ENCODE results near the gene AVPI1.

Gene AVPI1

GRCh38 chr10:97713339-97713825, 26.3 kb upstream of the AVPI1 start, which contains the start of gene MARVELD1:
Gene MARVELD1, plus strand, starts transcription at chr10:97713730. Its CDS starts 147 bp downstream, at chr10:97713877.
- peak; percentile 78 to 91 for DNase-seq (ENCODE audit: low read depth in 2 of 2)
- peak within 1 kb of the TSS; percentile 81 to 84 for H3K4me3 ChIP-seq (replicated peaks in 1 of 2; ENCODE audit: low read depth in 2 of 2, low read length in 2 of 2)
- TF ChIP-seq CTCF (IDR thresholded peaks at IDR 0.05; ENCODE audit: low read depth, low read length): no peak

DNA sequence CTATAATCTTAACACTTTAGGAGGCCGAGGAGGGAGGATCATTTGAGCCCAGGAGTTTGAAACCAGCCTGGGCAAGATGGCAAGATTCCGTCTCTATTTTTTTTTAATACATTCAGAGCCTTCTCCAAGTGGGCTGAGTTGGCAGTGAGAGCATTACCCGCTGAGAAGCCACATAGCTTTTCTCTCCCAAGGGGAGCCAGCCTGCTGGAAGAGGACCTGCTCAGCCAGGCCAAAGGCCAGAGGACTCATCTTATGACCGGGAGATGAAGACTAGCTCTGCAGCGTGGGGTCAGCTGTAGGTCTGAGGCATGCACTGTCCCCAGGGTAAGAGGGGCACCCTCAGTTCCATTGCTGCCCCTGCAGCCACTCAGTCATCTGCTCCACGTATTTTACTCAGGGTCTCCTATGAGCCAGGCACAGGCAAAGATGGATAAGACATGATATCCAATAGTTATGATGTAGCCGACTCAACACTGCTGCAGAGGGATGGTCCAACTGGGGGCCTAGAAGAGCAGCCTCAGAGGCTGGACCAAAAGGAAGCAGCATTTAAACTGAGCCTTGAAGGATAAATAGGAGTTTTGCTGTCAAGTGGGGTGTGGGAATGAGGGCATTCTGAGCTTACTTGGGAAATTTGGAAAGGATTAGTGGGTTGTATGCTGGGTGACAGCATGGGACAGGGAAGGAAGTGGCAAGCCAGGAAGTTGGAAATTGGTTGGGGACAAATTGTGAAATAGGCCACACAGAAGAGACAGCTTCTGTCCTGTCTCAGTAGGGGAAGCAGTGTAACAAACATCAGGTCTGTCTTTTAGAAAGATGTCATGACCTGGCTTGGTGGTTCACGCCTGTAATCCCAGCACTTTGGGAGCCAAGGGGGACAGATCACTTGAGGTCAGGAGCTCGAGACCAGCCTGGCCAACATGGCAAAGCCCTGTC, 24.9 kb upstream of the AVPI1 start:
- H3K4me3 ChIP-seq (replicated peaks in 1 of 2; ENCODE audit: low read depth in 2 of 2, low read length in 2 of 2): no peak overlapping the region
- TF ChIP-seq CTCF (IDR thresholded peaks at IDR 0.05; ENCODE audit: low read depth, low read length): no peak
- DNase-seq (ENCODE audit: low read depth in 2 of 2): no peak

- peak; percentile 88 to 92 for DNase-seq (ENCODE audit: low read depth in 2 of 2)
- no peak overlapping the region for H3K4me3 ChIP-seq (replicated peaks in 1 of 2; ENCODE audit: low read depth in 2 of 2, low read length in 2 of 2)
- peak; percentile 76 for TF ChIP-seq CTCF (IDR thresholded peaks at IDR 0.05; ENCODE audit: low read depth, low read length)
Observed at GRCh38 chr10:97708976-97709946, 22.2 kb upstream of the AVPI1 start.

- no peak for TF ChIP-seq CTCF (IDR thresholded peaks at IDR 0.05; ENCODE audit: low read depth, low read length)
- DNase-seq (ENCODE audit: low read depth in 2 of 2): no peak
- H3K4me3 ChIP-seq (replicated peaks in 1 of 2; ENCODE audit: low read depth in 2 of 2, low read length in 2 of 2): no peak overlapping the region
Observed at GRCh38 chr10:97708167-97708566, 21.1 kb upstream of the AVPI1 start.

DNA sequence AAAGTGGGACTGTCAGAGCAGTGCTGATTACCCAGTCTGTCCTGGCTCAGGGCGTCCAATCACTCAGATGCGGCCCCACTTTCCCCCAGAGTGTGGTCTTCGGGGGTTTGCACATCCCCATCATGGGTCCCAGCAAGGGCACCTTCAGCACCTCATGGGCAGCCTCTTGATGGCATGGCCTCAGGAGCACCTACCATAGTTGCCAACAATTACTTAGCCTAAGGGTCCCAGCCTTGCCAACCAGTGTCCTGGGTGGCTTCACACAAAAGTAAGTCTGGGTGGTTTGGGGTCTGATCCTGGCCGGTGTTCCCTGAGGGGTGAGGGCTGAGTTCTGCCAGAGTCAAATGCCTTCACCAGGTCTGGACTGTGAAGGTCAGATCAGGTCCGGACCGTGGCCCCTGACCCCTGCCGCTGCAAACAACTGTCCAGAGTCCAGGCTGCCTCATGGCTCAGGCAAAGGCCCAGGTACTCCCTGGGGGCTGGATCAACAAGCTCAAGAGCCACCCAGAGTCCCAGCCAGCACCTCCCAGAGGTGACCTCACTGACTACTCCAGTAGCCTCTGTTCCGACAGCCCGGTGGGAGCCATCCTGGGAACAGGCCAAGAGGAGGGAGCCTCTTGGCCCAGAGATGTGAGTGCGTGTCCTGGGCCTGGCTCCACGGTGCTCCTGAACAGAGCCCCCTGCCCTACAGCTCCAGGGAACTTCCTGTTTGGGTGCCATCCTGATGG, 20.3 kb upstream of the AVPI1 start:
- no peak for DNase-seq (ENCODE audit: low read depth in 2 of 2)

More for the DNA sequence above, 20.3 kb upstream of the AVPI1 start:
- no peak overlapping the region for H3K4me3 ChIP-seq (replicated peaks in 1 of 2; ENCODE audit: low read depth in 2 of 2, low read length in 2 of 2)
- TF ChIP-seq CTCF (IDR thresholded peaks at IDR 0.05; ENCODE audit: low read depth, low read length): no peak
